ENCODE data around the gene FARS2. TPM values are rescaled to one million over a fixed set of nuclear protein-coding genes. Genes with fewer than 3 reads are reported as not detected.
"Not testable (repeated sequence)": the region's sequence is repeated elsewhere in the genome, so short reads cannot be mapped to it uniquely, and the experiment has no call there.

The FARS2 gene
- total and polyA plus RNA-seq, 7 donors: 10.6 to 17.5 (median 14.4) TPM

GRCh38 chr6:5652406-5653137 lies 391.3 kb downstream of the FARS2 start:
- intact Hi-C loops (cut with DNase I): no loop called here
- Histone ChIP-seq H3K4me1 (peaks cover 5% of the 10 kb centered on the region), H3K27me3 (ENCODE audit: insufficient read depth in 3 of 3, low read length in 2 of 3) (no peaks in the 10 kb centered on the region), H3K9me3 (no peaks in the 10 kb centered on the region), H3K4me3 (no peak overlapping the region), H3K27ac (no peak overlapping the region), H3K36me3 (ENCODE audit: insufficient read depth in 1 of 2, low read depth in 1 of 2) (no peaks in the 10 kb centered on the region)
- ATAC-seq (no peak), DNase-seq (no peak)
- TF ChIP-seq CTCF (IDR thresholded peaks at IDR 0.05): no peak
- 91 to 95% (median 94%) methylated on average over 17 of the region's 17 CpGs for WGBS, 3 donors

- DNase-seq: no peak
- no peaks in the 10 kb centered on the region for H3K27me3 ChIP-seq (ENCODE audit: insufficient read depth in 3 of 3, low read length in 2 of 3)
- no peak overlapping the region for H3K4me3 ChIP-seq
- TF ChIP-seq CTCF (IDR thresholded peaks at IDR 0.05): no peak
- no peak for ATAC-seq
- WGBS, 3 donors: 83 to 95% (median 94%) methylated on average over 5 of the region's 5 CpGs
- H3K36me3 ChIP-seq (ENCODE audit: insufficient read depth in 1 of 2, low read depth in 1 of 2): no peaks in the 10 kb centered on the region
- no peaks in the 10 kb centered on the region for H3K9me3 ChIP-seq
- intact Hi-C loops (cut with DNase I): no loop called here
- no peak overlapping the region for H3K27ac ChIP-seq
- peaks cover under 1% of the 10 kb centered on the region for H3K4me1 ChIP-seq
These were observed 392.5 kb downstream of the FARS2 start for GRCh38 chr6:5653801-5654200.

- Histone ChIP-seq H3K4me1 (no peaks in the 10 kb centered on the region), H3K9me3 (no peaks in the 10 kb centered on the region), H3K27ac (no peak overlapping the region), H3K4me3 (no peak overlapping the region), H3K36me3 (ENCODE audit: insufficient read depth in 1 of 2, low read depth in 1 of 2) (no peaks in the 10 kb centered on the region), H3K27me3 (ENCODE audit: insufficient read depth in 3 of 3, low read length in 2 of 3) (no peaks in the 10 kb centered on the region)
- DNase-seq (no peak), ATAC-seq (no peak)
- WGBS, 3 donors: 86 to 93% (median 91%) methylated on average over 2 to 3 of the region's 3 CpGs
- intact Hi-C loops (cut with DNase I): no loop called here
- no peak for TF ChIP-seq CTCF (IDR thresholded peaks at IDR 0.05)
These were observed 394.9 kb downstream of the FARS2 start for GRCh38 chr6:5656226-5656625.

GRCh38 chr6:5656695-5657094 lies 395.4 kb downstream of the FARS2 start:
- DNase-seq; H3K4me3 ChIP-seq; H3K27ac ChIP-seq; H3K9me3 ChIP-seq; H3K36me3 ChIP-seq (ENCODE audit: insufficient read depth in 1 of 2, low read depth in 1 of 2); H3K4me1 ChIP-seq; intact Hi-C loops (cut with DNase I); H3K27me3 ChIP-seq (ENCODE audit: insufficient read depth in 3 of 3, low read length in 2 of 3); ATAC-seq: not testable (repeated sequence)
- WGBS, 3 donors: 94 to 95% (median 94%) methylated on average over 6 of the region's 6 CpGs

GRCh38 chr6:5657684-5658430 lies 396.5 kb downstream of the FARS2 start:
- Histone ChIP-seq H3K9me3 (no peaks in the 10 kb centered on the region), H3K4me1 (no peaks in the 10 kb centered on the region), H3K27me3 (ENCODE audit: insufficient read depth in 3 of 3, low read length in 2 of 3) (no peaks in the 10 kb centered on the region), H3K36me3 (ENCODE audit: insufficient read depth in 1 of 2, low read depth in 1 of 2) (no peaks in the 10 kb centered on the region), H3K27ac (no peak overlapping the region), H3K4me3 (no peak overlapping the region)
- ATAC-seq: no peak
- intact Hi-C loops (cut with DNase I): no loop called here
- 92 to 97% (median 95%) methylated on average over 9 of the region's 9 CpGs for WGBS, 3 donors
- TF ChIP-seq CTCF (IDR thresholded peaks at IDR 0.05): no peak
- DNase-seq: no peak
